ENCODE measurements around the gene NBAS.

- TF ChIP-seq CTCF (IDR thresholded peaks at IDR 0.05; ENCODE audit: insufficient read depth, low read length, poor library complexity, severe bottlenecking) (no peak), EZH2phosphoT487 (conservative IDR thresholded peaks at IDR 0.05; ENCODE audit: low read length) (no peak)
Measured at GRCh38 chr2:15198051-15198450, 363.1 kb downstream of the NBAS start.

Data from SU-DHL-6 (cell line).